GM10266 (cell line): ENCODE data around the gene DTNA.

ENCODE experiments used
- DNase-seq: peaks from one replicate; pipeline ENCODE4 v3.0.0; 2012; ENCODE audit errors: extremely low spot score
- CTCF ChIP-seq: IDR thresholded peaks from 2 replicates; pipeline ENCODE4 v1.5.1; 2012; ENCODE audit warnings: mild to moderate bottlenecking, low read depth; ENCODE audit not compliant: control insufficient read depth, insufficient read depth; ENCODE audit errors: missing control alignments

Gene DTNA

GRCh38 chr18:34848695-34849094 lies 138.6 kb downstream of the DTNA start:
- TF ChIP-seq CTCF, result no peak

GRCh38 chr18:34857320-34857719 lies 147.2 kb downstream of the DTNA start:
- no peak for TF ChIP-seq CTCF
- no peak for DNase-seq

More at GRCh38 chr18:34848695-34849094, 138.6 kb downstream of the DTNA start:
- DNase-seq, result no peak

- no peak for TF ChIP-seq CTCF
- DNase-seq, result no peak
Measured at GRCh38 chr18:34858188-34858587, 148.1 kb downstream of the DTNA start.

- DNase-seq, result no peak
- TF ChIP-seq CTCF, result no peak
Measured at GRCh38 chr18:34859496-34859895, 149.4 kb downstream of the DTNA start.

- TF ChIP-seq CTCF, result no peak
- DNase-seq, result no peak
Measured at GRCh38 chr18:34862561-34862960, 152.5 kb downstream of the DTNA start.

- no peak for TF ChIP-seq CTCF
- DNase-seq, result no peak
Measured at GRCh38 chr18:34863702-34864101, 153.6 kb downstream of the DTNA start.

GRCh38 chr18:34864836-34865497 lies 154.9 kb downstream of the DTNA start:
- no peak for DNase-seq
- no peak for TF ChIP-seq CTCF
